ENCODE results near the gene ATP13A3.

Gene ATP13A3

GRCh38 chr3:194368918-194369317 is 117.9 kb downstream of the ATP13A3 start:
- H3K9me3 ChIP-seq: no peaks in the 10 kb centered on the region
- H3K27me3 ChIP-seq: peaks cover 34% of the 10 kb centered on the region
- TF ChIP-seq CTCF (IDR thresholded peaks at IDR 0.05): no peak
- no peaks in the 10 kb centered on the region for H3K36me3 ChIP-seq
- H3K27ac ChIP-seq: no peak overlapping the region
- no peak overlapping the region for H3K4me3 ChIP-seq (ENCODE audit: low read depth in 1 of 2, low read length in 1 of 2)
- no peaks in the 10 kb centered on the region for H3K4me1 ChIP-seq (ENCODE audit: control insufficient read depth in 1 of 2, insufficient read depth in 1 of 2, low read depth in 1 of 2, low read length in 1 of 2)

DNA sequence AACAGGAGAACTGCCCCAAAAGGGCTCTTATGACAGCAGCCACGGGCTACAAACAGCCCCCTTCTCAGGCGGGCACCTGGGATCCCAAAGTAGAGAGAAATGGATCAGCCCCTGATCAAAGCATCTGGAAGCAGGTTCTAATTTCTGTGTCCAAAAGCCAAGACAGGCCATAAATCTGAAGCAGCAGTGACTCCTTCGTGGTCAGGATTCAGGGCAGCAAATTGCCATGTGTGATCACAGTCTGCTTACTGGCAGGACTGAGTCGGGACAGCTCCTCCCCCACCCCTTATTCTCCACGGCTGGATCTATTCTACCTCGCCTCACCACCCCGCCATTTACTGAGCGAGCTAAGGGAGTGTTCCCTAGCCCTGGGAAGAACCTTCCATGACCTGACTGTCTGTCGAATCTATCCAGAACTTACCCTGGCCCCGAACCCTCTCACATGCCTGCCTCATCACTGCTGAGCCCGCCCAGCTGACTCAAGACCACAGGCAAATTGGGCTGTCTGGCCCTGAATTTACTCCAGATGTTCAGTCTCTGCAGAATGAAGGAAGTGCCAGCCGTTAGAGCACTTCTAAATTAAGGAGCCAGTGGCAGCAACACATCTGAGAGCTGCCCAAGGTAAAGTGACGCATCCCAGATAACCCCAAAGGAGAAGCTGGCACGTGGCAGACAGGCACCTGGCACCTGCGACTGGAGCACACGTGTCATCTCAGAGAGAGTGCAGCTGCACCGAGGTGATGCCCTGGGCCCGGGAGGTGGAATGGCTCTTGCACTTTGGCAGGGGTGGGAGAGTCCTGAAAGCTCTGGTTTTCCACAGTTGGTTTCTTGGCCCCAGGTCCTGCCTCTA is 118.6 kb downstream of the ATP13A3 start:
- no peak for TF ChIP-seq CTCF (IDR thresholded peaks at IDR 0.05)
- H3K27ac ChIP-seq: no peak overlapping the region
- H3K4me3 ChIP-seq (ENCODE audit: low read depth in 1 of 2, low read length in 1 of 2): no peak overlapping the region
- H3K36me3 ChIP-seq: no peaks in the 10 kb centered on the region
- no peaks in the 10 kb centered on the region for H3K9me3 ChIP-seq
- H3K4me1 ChIP-seq (ENCODE audit: control insufficient read depth in 1 of 2, insufficient read depth in 1 of 2, low read depth in 1 of 2, low read length in 1 of 2): no peaks in the 10 kb centered on the region
- H3K27me3 ChIP-seq: peaks cover 34% of the 10 kb centered on the region

- Histone ChIP-seq H3K27ac (no peak overlapping the region), H3K4me1 (ENCODE audit: control insufficient read depth in 1 of 2, insufficient read depth in 1 of 2, low read depth in 1 of 2, low read length in 1 of 2) (no peaks in the 10 kb centered on the region), H3K4me3 (ENCODE audit: low read depth in 1 of 2, low read length in 1 of 2) (no peak overlapping the region), H3K27me3 (peaks cover 34% of the 10 kb centered on the region), H3K9me3 (no peaks in the 10 kb centered on the region), H3K36me3 (no peaks in the 10 kb centered on the region)
- no peak for TF ChIP-seq CTCF (IDR thresholded peaks at IDR 0.05)
Observed at GRCh38 chr3:194365978-194366490, 120.8 kb downstream of the ATP13A3 start.

GRCh38 chr3:194365526-194365925 is 121.3 kb downstream of the ATP13A3 start:
- H3K27me3 ChIP-seq: peaks cover 30% of the 10 kb centered on the region
- no peak overlapping the region for H3K4me3 ChIP-seq (ENCODE audit: low read depth in 1 of 2, low read length in 1 of 2)
- TF ChIP-seq CTCF (IDR thresholded peaks at IDR 0.05): no peak
- H3K9me3 ChIP-seq: no peaks in the 10 kb centered on the region
- H3K27ac ChIP-seq: no peak overlapping the region
- H3K4me1 ChIP-seq (ENCODE audit: control insufficient read depth in 1 of 2, insufficient read depth in 1 of 2, low read depth in 1 of 2, low read length in 1 of 2): no peaks in the 10 kb centered on the region
- H3K36me3 ChIP-seq: no peaks in the 10 kb centered on the region

- Histone ChIP-seq H3K27ac (no peak overlapping the region), H3K4me3 (ENCODE audit: low read depth in 1 of 2, low read length in 1 of 2) (no peak overlapping the region), H3K27me3 (peaks cover 23% of the 10 kb centered on the region), H3K4me1 (ENCODE audit: control insufficient read depth in 1 of 2, insufficient read depth in 1 of 2, low read depth in 1 of 2, low read length in 1 of 2) (no peaks in the 10 kb centered on the region), H3K36me3 (no peaks in the 10 kb centered on the region), H3K9me3 (no peaks in the 10 kb centered on the region)
- TF ChIP-seq CTCF (IDR thresholded peaks at IDR 0.05): no peak
Observed at GRCh38 chr3:194364652-194365434, 122.0 kb downstream of the ATP13A3 start.
